GM15510 (cell line): Measurements from ENCODE around the gene PUSL1.

Source experiments
- POLR2A ChIP-seq: IDR thresholded peaks from 3 replicates; pipeline ENCODE4 v1.6.1; 2011; ENCODE audit warnings: borderline replicate concordance; ENCODE audit not compliant: insufficient read length; ENCODE audit errors: extremely low read depth

PUSL1 gene

DNA sequence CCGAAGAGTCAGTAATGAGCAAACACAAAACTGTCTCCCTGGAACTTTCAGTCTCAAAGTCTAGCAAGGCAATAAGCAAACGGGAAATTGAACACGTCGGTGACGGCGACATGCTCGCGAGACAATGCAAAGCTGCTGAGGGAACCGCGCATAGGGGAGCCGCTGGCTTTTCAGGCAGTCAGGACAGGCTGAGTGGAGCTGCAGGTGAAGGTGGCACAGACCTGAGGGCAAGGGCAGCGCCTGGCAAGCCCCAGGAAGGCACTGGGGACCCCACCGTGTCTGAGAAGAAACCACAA is 11.2 kb downstream of the PUSL1 start:
- TF ChIP-seq POLR2A: no peak

DNA sequence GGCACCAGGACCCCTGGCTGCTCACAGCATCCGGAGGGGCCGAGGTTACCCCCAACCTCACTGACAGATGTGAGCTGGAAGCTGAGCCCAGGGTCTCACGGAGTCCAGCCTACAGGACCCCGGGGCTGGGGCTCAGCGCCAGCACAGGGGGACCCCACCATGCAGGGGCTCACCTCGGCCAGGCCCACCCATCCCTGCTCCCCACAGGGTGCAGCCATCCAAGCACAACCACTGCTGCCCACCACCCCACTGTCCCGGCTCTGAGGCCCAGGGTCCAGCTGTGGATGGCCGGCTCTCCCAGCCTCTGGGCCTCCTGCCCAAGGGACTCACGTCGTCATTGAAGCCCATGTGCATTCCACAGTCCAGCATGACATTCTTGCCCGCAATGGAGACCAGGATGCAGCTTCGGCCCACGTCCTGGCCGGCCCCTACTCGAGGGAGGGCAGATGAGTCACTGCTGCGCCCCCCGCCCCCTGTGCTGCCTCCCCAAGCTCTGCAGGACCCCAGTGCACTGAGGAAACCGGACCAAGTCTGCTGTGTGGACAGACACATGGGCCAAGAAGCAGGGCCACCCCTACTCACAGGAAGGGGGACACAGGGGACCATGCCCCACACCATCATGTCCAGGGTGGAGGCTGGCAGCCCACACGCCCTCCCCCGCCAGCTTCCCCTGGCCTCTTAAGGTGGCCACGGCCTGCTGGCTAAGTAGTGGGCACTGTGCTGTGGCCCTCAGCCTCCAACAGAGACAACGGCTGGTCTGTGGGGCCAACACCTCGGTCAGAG is 12.5 kb downstream of the PUSL1 start:
- TF ChIP-seq POLR2A: no peak

DNA sequence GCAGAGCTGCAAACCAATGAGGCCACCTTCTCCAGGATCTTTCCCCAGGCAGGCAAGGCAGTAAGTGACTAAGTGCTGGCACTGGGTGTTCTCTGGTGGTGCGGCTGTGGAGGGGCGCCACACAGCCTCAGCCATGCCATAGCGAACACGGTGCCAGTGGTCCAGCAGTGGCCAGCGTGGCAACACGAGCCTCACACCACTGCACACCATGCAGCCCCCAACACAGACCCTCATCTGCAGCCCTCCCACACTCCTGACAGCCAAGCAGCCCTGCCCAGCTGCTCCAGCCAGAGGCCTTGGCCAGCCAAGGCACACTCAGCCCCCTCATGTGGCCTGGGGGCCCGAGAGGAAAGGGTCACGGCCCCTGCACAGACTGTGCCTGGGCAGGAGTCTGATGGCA is 13.1 kb downstream of the PUSL1 start:
- TF ChIP-seq POLR2A: no peak

DNA sequence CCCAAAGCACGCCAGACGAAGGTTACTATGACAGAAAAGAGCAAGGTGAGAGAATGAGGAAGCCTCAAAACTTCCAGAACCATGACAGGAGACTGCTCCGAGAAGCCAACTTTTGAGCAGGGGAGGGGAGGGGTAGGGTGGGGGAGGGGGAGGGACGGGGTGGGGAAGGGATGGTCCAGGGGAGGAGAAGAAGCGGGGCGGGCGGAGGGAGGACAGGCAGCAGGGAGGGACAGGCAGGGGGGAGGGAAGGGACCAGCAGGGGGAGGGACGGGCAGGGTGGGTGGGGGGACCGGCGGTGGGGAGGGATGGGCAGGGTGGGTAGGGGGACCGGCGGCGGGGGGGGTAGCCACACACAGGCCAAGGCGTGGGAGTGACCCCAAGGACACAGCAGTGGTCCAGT is 14.0 kb downstream of the PUSL1 start:
- TF ChIP-seq POLR2A: no peak

DNA sequence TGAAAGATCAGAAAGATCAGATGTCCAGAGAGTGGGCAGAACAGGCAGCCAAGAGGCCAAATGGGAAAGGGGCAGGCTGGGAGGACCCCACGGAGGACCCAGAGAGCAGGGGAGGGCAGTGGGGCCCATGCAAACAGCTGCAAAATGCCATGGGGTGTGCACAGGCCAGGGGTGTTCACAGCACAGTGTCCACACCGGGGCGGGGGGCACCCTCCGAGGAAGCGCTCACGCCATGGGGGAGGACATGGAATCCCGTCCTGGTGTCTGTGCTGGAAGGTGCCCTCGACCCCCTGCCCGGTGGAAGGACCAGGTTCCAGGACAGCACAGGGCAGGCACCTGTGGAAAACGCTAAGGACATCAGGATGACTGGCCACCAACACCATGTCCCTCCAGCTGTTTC is 14.6 kb downstream of the PUSL1 start:
- no peak for TF ChIP-seq POLR2A

DNA sequence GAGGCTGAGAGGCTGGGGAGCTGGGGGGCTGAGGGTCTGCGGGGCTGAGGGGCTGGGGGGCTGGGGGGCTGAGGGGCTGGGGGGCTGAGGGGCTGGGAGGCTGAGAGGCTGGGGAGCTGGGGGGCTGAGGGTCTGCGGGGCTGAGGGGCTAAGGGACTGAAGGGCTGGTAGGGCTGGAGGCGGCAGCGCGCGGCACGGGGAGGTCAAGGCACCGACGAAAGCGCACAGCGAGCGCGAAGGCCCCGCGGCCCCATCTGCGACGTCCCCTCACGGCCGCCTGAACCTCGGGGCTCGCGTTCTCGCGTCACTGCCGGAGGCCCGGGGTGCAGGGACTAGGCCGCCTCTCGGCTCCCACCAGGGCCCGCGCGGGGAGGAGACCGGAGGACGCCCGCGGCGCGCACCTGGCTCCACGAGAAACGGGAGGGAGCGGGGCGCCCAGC is 15.7 kb downstream of the PUSL1 start:
- TF ChIP-seq POLR2A: no peak

DNA sequence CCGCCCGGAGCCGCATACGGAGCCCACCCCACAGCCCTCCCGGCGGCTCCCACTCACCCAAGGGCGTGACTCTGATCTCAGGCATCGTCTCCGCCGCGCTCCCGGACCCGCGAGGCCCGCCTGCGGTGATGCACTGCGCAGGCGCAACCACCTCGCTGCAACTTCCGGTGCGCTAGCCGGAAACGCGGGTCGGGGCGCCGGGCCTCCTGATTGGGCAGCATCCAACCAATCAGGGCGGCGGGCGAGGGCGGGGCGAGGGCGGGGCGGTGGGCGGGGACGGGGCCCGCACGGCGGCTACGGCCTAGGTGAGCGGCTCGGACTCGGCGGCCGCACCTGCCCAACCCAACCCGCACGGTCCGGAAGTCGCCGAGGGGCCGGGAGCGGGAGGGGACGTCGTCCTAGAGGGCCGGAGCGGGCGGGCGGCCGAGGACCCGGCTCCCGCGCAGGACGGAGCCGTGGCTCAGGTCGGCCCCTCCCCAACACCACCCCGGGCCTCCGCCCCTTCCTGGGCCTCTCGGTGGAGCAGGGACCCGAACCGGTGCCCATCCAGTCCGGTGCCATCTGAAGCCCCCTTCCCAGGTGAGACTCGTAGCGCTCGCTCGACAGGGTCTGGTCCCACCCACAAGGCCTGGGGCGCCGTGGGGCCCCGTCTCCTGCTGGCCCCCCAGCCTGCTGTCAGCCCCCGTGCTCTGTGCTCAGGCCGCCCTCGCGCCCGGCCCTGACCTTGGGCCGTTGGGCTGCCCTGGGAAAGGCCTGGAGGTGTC is 16.3 kb downstream of the PUSL1 start, which contains the start of the genes CPTP and INTS11:
TSS of gene CPTP (plus strand) at position 279 of the 764 bp plus-strand sequence. CDS start 2,109 bp downstream, outside the sequence.
TSS of gene INTS11 (minus strand) at position 137 of the 764 bp plus-strand sequence. CDS start at position 85, 52 bp downstream.
- peak; percentile 95 for TF ChIP-seq POLR2A

DNA sequence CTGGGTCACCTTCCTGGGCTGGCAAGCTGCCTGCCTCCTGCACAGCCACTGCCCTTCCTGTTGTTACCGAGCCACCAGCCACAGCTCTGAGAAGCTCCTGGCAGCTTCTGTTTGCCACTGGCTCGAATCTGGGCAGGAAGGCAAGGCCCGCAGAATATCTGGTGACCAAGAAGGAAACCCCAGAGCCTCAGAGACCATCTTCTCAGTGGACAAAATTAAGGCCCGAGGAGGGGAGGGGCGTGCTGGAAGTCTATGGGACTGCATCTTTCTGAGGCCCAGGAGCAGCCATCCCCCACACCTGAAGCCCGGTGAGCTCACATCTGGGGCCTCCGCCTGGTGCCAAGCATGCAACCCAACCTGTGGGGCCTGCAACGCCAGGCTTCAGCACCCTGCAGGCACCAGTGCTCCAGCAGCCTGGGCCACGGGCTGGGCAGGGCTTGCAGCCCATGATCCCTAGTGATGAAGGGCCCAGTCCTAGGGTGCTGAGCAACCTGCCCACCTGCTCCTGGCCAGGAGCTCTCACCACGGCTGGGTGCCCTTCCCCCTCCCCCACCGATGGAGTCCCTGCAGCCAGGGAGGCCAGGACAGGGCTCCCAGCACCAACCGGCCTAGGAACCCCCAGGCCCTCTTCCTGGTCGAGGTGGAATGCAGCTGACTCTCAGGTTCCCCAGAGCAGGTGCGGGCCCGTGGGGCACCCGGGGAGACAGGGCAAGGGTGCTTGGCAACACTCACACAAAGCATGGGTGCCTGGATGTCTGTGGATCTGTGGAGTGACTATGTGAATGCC is 17.1 kb downstream of the PUSL1 start:
- no peak for TF ChIP-seq POLR2A

DNA sequence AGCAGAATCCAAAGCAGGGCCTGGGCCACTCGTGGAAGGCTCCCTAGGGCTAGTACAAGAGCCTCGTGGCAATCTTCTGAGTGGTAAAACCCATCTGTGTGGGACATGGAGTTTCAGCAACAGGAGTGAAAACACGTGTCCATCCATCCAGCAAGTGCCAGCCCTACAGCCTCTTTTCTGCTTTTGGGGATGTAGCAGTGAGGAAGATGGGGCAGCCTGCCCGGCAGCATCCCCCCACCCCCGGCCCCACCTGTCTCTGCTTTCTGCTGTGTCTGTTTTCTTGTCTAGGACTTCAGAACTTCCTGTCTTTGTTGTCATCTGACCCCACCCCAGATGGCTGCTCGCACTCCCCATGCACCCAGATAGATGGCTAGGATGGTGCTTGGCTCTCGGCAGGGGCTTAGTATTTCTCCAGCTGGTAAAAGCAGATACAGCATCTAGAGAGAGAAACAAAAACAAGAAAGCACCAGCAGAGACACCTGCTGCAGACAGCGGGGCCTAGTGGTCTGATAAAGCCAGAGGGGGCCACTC is 17.7 kb downstream of the PUSL1 start:
- TF ChIP-seq POLR2A: no peak

DNA sequence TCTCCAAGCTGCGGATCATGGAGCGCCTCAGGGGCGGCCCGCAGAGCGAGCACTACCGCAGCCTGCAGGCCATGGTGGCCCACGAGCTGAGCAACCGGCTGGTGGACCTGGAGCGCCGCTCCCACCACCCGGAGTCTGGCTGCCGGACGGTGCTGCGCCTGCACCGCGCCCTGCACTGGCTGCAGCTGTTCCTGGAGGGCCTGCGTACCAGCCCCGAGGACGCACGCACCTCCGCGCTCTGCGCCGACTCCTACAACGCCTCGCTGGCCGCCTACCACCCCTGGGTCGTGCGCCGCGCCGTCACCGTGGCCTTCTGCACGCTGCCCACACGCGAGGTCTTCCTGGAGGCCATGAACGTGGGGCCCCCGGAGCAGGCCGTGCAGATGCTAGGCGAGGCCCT is 18.9 kb downstream of the PUSL1 start:
- no peak for TF ChIP-seq POLR2A

DNA sequence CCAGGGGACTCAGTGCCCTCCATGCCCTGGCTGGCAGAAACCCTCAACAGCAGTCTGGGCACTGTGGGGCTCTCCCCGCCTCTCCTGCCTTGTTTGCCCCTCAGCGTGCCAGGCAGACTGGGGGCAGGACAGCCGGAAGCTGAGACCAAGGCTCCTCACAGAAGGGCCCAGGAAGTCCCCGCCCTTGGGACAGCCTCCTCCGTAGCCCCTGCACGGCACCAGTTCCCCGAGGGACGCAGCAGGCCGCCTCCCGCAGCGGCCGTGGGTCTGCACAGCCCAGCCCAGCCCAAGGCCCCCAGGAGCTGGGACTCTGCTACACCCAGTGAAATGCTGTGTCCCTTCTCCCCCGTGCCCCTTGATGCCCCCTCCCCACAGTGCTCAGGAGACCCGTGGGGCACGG is 19.9 kb downstream of the PUSL1 start:
- TF ChIP-seq POLR2A: no peak

DNA sequence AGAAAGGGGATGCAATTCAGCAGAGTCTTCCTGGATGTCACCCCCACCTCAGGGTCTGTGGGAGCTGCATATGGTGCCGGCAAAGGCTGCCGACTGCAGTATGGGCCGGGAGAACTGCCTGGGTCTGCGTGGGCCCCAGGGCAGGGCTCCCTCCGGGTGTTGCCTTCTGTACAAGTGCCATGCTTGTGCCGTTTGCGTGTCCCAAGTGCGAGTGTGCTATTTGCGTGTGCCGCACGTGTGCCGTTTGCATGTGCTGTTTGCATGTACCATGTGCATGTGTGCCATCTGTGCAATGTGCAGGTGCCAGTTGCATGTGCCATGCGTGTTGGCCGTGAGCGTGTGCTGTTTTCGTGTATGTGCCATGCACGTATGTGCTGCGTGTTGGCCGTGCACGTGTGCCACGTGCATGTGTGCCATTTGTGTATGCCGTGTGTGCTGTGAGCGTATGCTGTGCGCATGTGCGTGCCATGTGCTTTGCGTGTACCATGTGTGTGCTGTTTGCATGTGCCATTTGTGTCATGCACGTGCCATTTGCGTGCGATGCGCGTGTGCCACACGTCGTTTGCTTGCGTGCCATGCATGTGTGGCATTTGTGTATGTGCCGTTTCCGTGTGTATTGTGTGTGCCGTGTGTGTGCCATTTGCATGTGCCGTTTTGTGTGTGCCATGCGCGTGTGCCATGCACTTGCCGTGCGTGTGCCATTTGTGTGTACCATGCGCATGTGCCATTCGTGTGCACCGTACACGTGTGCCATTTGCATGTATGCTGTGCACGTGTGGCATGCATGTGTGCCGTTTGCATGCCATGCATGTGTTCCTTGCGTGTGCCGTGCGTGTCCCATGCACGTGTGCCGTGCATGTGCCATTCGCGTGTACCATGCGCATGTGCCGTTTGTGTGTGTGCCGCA is 21.2 kb downstream of the PUSL1 start:
- no peak for TF ChIP-seq POLR2A

DNA sequence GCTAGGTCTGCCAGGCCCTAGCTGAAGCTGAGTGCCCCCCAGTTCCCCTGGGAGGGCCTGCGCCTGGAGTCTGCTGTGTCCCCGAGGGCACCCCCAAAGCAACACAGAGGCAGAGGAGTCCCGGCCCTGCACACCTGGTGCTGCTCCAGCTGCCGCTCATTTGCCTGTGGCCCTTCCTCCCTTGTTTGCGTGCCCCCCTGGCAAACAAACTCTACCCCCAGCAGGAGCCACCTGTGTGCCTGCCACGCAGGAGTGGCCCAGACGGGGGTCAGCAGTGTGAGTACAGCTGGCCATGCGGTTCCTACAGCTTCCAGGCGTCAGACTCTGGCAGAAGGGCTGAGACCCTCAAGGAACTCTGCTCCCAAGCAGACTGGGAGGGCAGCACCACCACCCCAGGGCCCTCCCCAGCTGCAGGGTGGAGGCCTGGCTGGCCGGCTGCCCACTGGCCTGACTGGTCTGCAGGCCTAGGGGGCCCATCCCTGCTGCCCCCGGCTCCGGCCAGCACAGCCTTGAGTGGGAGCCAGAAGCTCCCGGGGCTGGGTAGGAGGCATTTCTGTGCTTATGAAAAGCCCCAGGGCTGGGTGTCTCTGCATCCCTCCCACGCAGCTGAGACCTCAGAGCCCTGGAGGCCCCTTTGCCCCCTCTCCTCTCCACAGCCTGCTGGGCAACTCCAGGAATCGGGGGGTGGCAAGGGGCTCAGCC is 22.1 kb downstream of the PUSL1 start:
- no peak for TF ChIP-seq POLR2A

DNA sequence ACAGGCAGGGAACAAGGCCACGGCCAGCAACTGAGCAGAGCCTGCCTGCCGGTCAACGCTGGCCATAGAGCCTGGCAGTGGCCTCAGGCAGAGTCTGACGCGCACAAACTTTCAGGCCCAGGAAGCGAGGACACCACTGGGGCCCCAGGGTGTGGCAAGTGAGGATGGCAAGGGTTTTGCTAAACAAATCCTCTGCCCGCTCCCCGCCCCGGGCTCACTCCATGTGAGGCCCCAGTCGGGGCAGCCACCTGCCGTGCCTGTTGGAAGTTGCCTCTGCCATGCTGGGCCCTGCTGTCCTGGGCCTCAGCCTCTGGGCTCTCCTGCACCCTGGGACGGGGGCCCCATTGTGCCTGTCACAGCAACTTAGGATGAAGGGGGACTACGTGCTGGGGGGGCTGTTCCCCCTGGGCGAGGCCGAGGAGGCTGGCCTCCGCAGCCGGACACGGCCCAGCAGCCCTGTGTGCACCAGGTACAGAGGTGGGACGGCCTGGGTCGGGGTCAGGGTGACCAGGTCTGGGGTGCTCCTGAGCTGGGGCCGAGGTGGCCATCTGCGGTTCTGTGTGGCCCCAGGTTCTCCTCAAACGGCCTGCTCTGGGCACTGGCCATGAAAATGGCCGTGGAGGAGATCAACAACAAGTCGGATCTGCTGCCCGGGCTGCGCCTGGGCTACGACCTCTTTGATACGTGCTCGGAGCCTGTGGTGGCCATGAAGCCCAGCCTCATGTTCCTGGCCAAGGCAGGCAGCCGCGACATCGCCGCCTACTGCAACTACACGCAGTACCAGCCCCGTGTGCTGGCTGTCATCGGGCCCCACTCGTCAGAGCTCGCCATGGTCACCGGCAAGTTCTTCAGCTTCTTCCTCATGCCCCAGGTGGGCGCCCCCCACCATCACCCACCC is 22.9 kb downstream of the PUSL1 start, which contains the start of gene TAS1R3:
TSS of gene TAS1R3 (plus strand) at position 213 of the 898 bp plus-strand sequence. CDS start at position 279, 66 bp downstream.
- TF ChIP-seq POLR2A: no peak
